ENCODE measurements around the gene PSD4.

DNA sequence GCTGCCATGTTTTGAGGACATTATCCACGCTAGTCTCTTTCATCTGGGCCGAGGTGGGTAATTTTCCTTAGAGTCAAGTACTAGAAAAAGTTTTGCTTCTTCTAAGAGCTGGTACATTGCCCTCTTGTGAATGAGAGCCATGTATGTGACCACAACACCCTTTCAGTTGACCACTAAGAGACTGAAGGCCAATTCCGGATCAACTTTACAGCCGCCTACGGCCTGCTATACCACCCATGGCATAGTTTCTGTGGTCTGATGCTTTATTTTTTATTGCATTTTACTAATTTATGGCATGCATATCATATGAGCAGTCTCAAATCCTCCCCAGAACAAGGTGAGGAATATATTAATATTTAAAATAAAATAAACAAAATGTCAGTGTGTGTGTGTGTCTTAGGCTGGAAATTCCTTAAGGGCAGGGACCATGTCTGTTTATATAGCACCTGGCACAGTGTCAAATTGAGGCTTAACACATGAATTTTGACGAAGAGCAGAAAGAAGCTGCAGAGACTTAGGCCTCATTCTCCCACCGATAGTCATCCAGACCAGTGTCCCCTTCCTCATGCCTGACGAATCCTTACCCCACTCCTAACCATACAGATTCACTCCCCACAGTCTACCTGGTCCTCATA lies 35.4 kb downstream of the PSD4 start:
- no peak for TF ChIP-seq POLR2A (IDR thresholded peaks at IDR 0.05; ENCODE audit: control extremely low read depth in 1 of 2, low read depth in 2 of 2, low read length in 2 of 2)
- no peak for TF ChIP-seq EP300 (IDR thresholded peaks at IDR 0.05; ENCODE audit: borderline replicate concordance in 1 of 2, low read depth in 2 of 2, low read length in 2 of 2)
- no peak for TF ChIP-seq JUND (IDR thresholded peaks at IDR 0.05; ENCODE audit: low read length)
- TF ChIP-seq, protein P1, sequence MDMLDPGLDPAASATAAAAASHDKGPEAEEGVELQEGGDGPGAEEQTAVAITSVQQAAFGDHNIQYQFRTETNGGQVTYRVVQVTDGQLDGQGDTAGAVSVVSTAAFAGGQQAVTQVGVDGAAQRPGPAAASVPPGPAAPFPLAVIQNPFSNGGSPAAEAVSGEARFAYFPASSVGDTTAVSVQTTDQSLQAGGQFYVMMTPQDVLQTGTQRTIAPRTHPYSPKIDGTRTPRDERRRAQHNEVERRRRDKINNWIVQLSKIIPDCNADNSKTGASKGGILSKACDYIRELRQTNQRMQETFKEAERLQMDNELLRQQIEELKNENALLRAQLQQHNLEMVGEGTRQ (IDR thresholded peaks at IDR 0.05; ENCODE audit: low read length): no peak
- TF ChIP-seq, protein P2, sequence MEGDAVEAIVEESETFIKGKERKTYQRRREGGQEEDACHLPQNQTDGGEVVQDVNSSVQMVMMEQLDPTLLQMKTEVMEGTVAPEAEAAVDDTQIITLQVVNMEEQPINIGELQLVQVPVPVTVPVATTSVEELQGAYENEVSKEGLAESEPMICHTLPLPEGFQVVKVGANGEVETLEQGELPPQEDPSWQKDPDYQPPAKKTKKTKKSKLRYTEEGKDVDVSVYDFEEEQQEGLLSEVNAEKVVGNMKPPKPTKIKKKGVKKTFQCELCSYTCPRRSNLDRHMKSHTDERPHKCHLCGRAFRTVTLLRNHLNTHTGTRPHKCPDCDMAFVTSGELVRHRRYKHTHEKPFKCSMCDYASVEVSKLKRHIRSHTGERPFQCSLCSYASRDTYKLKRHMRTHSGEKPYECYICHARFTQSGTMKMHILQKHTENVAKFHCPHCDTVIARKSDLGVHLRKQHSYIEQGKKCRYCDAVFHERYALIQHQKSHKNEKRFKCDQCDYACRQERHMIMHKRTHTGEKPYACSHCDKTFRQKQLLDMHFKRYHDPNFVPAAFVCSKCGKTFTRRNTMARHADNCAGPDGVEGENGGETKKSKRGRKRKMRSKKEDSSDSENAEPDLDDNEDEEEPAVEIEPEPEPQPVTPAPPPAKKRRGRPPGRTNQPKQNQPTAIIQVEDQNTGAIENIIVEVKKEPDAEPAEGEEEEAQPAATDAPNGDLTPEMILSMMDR (IDR thresholded peaks at IDR 0.05; ENCODE audit: control extremely low read depth in 1 of 3, insufficient read depth in 1 of 3, low read depth in 1 of 3, low read length in 3 of 3): no peak
- TF ChIP-seq RAD21 (IDR thresholded peaks at IDR 0.05 in 1 of 2, conservative IDR thresholded peaks at IDR 0.05 in 1 of 2; ENCODE audit: low read depth in 2 of 2, low read length in 2 of 2): no peak
- no peak for TF ChIP-seq EZH2 (IDR thresholded peaks at IDR 0.05; ENCODE audit: low read depth, low read length, severe bottlenecking)
- no peak for TF ChIP-seq FOSL1 (IDR thresholded peaks at IDR 0.05; ENCODE audit: insufficient read depth, low read depth, low read length)
- TF ChIP-seq SP1 (IDR thresholded peaks at IDR 0.05; ENCODE audit: low read depth, low read length): no peak
- TF ChIP-seq GTF2F1 (IDR thresholded peaks at IDR 0.05; ENCODE audit: borderline replicate concordance, low read depth, low read length): no peak
